ENCODE measurements around the gene PRAMEF12.
"Not testable (repeated sequence)": the region's sequence is repeated elsewhere in the genome, so short reads cannot be mapped to it uniquely, and the experiment has no call there.

The PRAMEF12 gene

DNA sequence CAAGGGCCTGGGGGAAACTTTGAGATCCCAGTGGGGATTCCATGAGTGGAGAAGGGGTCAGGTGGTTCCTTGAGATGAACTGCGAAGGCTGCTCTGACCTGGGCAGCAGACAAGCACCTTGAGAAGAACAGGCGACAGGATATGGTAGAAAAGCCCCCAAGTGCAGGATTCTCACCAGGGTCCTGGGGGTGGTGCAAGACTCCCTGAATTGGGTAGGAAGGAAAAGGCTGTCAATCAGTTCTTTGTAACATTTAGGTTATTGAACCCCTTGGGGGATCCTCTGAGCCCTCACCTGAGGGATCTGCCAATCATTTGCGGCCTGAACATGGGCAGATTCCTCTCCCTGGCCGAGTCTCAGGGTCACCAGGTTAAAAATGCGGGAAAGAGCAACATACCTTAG, 2.4 kb upstream of the PRAMEF12 start:
- no peak for DNase-seq (ENCODE audit: low spot score)

GRCh38 chr1:12772520-12772919, 1.0 kb upstream of the PRAMEF12 start:
- no peak for DNase-seq (ENCODE audit: low spot score)

DNA sequence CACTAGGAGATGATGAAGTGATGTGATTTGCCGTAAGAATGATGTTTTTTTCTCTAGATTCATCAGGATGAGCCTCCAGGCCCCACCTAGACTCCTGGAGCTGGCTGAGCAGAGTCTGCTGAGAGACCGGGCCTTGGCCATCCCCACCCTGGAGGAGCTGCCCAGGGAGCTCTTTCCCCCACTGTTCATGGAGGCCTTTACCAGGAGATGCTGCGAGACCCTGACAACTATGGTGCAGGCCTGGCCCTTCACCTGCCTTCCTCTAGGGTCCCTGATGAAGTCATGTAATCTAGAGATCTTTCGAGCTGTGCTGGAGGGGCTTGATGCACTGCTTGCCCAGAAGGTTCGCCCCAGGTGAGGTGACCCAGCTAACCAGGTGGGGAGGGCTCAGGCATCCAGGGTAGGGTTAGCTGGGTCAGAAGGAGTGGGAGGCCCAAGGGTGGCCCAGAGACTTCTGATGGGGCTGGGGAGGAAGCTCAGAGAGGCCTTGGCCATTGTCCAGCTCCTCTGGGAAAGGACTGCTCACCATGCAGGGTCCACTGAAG, 1.3 kb downstream of the PRAMEF12 start:
- DNase-seq (ENCODE audit: low spot score), result no peak

DNA sequence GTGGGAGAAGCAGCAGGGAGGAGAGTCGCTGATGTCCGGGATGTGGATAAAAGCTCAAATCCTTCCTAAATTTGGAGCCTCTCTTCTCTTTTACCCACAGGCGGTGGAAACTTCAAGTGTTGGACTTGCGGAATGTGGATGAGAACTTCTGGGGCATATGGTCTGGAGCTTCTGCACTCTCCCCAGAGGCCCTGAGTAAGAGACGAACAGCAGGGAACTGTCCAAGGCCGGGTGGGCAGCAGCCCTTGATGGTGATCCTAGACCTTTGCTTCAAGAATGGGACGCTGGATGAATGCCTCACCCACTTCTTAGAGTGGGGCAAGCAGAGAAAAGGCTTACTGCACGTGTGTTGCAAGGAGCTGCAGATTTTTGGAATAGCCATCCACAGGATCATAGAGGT, 1.9 kb downstream of the PRAMEF12 start:
- no peak for DNase-seq (ENCODE audit: low spot score)

DNA sequence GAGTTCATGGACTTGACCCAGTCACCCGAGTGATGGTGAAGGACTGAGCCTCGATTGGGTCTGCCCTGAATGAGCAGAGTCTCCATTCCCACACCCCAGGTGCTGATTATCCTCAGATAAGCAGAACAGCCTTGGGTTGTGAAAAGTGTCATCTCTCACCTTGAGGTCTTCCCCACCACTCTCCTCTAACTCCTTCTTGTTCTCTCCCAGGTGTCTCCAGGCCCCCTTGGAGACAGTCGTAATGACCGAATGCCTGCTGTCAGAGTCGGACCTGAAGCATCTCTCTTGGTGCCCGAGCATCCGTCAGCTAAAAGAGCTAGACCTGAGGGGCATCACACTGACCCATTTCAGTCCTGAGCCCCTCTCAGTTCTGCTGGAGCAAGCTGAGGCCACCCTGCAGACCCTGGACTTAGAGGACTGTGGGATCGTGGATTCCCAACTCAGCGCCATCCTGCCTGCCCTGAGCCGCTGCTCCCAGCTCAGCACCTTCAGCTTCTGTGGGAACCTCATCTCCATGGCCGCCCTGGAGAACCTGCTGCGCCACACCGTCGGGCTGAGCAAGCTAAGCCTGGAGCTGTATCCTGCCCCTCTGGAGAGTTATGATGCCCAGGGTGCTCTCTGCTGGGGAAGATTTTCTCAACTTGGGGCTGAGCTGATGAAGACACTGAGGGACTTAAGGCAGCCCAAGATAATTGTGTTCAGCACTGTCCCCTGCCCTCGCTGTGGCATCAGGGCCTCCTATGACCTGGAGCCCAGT, 3.4 kb downstream of the PRAMEF12 start:
- DNase-seq (ENCODE audit: low spot score), result no peak

- no peak for DNase-seq (ENCODE audit: low spot score)
Measured at GRCh38 chr1:12778061-12778460, 4.5 kb downstream of the PRAMEF12 start.

DNA sequence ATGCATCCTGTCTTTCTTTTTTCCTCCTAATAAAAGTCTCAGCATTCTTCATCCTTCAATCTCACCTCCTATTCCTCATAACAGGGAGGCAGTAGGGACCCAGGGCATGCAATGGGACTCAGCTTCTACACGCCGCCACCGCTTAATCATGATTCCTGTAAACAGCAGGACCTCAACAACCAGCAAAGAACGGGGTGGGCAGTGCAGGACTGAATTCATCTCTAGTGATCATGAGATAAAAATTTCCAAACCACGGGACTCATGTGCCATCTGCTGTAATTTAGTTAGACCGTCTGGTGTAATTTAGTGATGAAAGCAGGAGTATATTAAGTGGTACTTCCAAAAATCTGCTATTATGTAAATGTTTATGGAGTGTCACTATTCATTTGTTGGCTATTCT, 5.4 kb downstream of the PRAMEF12 start:
- no peak for DNase-seq (ENCODE audit: low spot score)

GRCh38 chr1:12781488-12781887, 8.0 kb downstream of the PRAMEF12 start:
- not testable (repeated sequence) for DNase-seq (ENCODE audit: low spot score)

GRCh38 chr1:12783783-12784182, 10.2 kb downstream of the PRAMEF12 start:
- not testable (repeated sequence) for DNase-seq (ENCODE audit: low spot score)

DNA sequence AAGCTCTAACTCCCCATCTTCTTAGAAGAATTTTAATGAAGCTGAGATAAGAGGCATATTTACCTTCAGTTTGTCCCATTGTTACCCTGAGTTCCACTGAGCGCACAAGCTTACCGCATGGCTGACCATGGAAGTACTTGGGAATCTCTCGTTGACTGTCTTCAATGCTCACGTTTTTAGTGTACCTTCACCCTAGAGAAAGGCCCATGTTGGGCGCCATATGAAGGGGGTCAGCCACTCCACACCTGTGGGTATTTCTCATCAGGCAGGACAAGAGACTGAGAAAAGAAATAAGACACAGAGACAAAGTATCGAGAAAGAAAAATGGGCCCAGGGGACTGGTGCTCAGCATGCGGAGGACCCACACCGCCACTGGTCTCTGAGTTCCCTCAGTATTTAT, 11.2 kb downstream of the PRAMEF12 start:
- DNase-seq (ENCODE audit: low spot score), result not testable (repeated sequence)

- DNase-seq (ENCODE audit: low spot score), result not testable (repeated sequence)
Measured at GRCh38 chr1:12791097-12791496, 17.6 kb downstream of the PRAMEF12 start, which contains the start of gene PRAMEF1. PRAMEF1 (plus strand) TSS chr1:12791397; CDS start chr1:12793228, 1,831 bp downstream.

- DNase-seq (ENCODE audit: low spot score), result no peak
Measured at GRCh38 chr1:12798911-12799310, 25.4 kb downstream of the PRAMEF12 start.

DNA sequence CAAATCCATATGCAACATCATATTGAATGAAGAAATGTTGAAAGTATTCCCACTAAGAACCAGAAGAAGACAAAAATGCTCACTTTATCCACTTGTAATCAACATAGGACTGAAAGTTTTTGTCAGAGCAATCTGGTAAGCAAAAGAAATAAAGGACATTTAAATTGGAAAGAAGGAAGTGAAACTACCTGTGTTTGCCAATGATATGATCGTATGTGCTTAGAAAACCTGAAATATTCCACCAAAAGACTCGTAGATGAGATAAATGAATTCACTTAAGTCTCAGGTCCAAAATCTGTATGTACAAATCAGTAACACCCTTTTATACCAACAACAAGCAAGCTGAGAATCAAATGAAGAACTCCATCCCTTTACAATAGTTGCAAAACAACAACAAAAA, 26.2 kb downstream of the PRAMEF12 start:
- no peak for DNase-seq (ENCODE audit: low spot score)

DNA sequence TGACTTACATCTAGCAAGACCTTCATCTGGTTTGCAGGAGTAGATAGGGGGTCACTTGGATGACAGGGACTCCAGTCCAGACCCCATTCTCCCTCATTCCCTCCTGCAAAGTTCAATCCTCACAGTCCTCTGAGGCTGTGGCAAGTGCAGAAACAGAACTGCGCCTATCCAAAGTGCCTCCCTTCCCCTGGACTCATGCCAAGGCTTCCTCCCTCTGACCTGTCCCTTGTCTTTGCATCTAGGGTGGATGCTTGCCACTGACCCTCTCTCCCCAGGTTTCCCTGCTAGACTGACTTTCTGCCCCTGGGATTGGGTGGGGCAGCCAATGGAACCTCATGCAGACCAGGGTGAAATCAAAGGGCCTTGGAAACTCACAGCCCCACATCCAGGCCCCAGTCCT, 36.4 kb downstream of the PRAMEF12 start:
- DNase-seq (ENCODE audit: low spot score), result no peak

- no peak for DNase-seq (ENCODE audit: low spot score)
Measured at GRCh38 chr1:12810691-12811408, 37.3 kb downstream of the PRAMEF12 start.

GRCh38 chr1:12811409-12811784, 37.9 kb downstream of the PRAMEF12 start:
- no peak for DNase-seq (ENCODE audit: low spot score)

DNA sequence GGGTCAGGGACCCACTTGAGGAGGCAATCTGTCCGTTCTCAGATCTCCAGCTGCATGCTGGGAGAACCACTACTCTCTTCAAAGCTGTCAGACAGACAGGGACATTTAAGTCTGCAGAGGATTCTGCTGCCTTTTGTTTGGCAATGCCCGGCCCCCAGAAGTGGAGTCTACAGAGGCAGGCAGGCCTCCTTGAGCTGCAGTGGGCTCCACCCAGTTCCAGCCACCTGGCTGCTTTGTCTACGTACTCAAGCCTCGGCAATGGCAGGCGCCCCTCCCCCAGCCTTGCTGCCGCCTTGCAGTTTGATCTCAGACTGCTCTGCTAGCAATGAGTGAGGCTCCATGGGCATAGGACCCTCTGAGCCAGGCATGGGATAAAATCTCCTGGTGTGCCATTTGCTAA, 45.5 kb downstream of the PRAMEF12 start:
- not testable (repeated sequence) for DNase-seq (ENCODE audit: low spot score)

Measured in cerebellar cortex (tissue), 1 donor.